GM18858 (cell line): ENCODE results near the gene FOXL2NB.

Experiments used
- ATAC-seq: cut with Tn5 transposase; IDR thresholded peaks from one replicate; pipeline ENCODE4 v1.9.1; 2021; ENCODE audit not compliant: unreplicated experiment

FOXL2NB gene

DNA sequence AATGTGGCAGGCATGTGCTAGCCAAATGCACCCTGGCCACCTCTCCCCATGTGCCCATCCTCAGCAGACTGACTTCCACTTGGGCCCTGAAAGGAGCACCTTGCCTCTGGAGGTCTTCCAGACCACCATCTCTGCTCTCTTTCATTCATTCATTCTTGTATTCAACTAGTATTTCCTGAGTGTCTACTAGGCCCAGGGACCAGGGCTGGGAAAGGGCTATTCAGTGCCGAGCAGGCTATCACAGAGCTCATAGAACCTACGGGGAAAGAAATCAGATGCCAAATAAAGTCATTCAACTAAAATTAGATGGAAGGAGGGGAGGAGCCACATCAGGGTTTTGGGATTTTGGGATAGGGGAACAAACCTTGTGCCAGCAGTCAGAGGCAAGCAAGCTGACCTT, 40.2 kb downstream of the FOXL2NB start:
- no peak for ATAC-seq

DNA sequence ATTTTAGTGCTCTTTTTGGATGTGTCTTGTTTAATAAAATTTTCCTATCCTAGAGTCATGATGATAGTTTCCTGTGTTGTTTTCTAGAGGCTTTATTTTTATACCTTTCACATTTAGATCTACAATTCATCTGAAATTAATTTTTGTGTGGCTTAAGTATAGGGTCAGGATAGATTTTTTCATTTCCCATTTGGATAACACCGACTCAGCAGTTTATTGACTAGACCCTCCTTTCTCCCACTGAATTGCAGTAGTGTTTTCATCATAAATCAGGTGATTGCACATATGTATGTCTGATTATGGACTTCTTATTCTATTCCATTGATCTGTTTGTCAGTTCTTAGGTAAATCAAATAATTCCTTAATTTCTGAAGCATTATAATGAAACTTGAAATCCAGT, 48.7 kb downstream of the FOXL2NB start:
- ATAC-seq: no peak
